NCI-H2227 (cell line): Measurements from ENCODE around the gene TBCD.
A peak's percentile ranks its signal among the peaks of the same experiment; 100 is the strongest.

Source experiments
- DNase-seq: peaks from one replicate; lab custom pipeline; 2025; ENCODE audit not compliant: unreplicated experiment; lab: John Stamatoyannopoulos, UW

The TBCD gene

GRCh38 chr17:82932518-82933310, 180.8 kb downstream of the TBCD start:
- DNase-seq, result no peak

GRCh38 chr17:82933911-82934310, 182.0 kb downstream of the TBCD start:
- DNase-seq, result no peak

GRCh38 chr17:82935966-82936767, 184.3 kb downstream of the TBCD start:
- DNase-seq, result no peak

GRCh38 chr17:82936768-82937171, 184.9 kb downstream of the TBCD start:
- no peak for DNase-seq

- DNase-seq, result no peak
Observed at GRCh38 chr17:82937411-82938371, 185.8 kb downstream of the TBCD start.

GRCh38 chr17:82938486-82938872, 186.6 kb downstream of the TBCD start:
- DNase-seq, result no peak

GRCh38 chr17:82938873-82939620, 187.2 kb downstream of the TBCD start:
- no peak for DNase-seq

GRCh38 chr17:82939621-82940135, 187.8 kb downstream of the TBCD start:
- DNase-seq, result no peak

- DNase-seq, result no peak
Observed at GRCh38 chr17:82940226-82941020, 188.6 kb downstream of the TBCD start.

GRCh38 chr17:82941021-82942001, 189.4 kb downstream of the TBCD start:
- DNase-seq, result no peak

GRCh38 chr17:82942166-82943130, 190.6 kb downstream of the TBCD start:
- DNase-seq, result no peak

- no peak for DNase-seq
Observed at GRCh38 chr17:82943339-82943738, 191.5 kb downstream of the TBCD start.

- DNase-seq, result no peak
Observed at GRCh38 chr17:82943751-82944150, 191.9 kb downstream of the TBCD start.

- peak; percentile 17 for DNase-seq
Observed at GRCh38 chr17:82944990-82945389, 193.1 kb downstream of the TBCD start.

- no peak for DNase-seq
Observed at GRCh38 chr17:82946081-82946480, 194.2 kb downstream of the TBCD start.

GRCh38 chr17:82947051-82947991, 195.5 kb downstream of the TBCD start:
- DNase-seq, result no peak
